Body of pancreas (tissue), 4 donors: ENCODE results near the gene KIAA0825.

Source experiments
- CTCF ChIP-seq, 7 experiments: fragments of 450-650 bp in 4 of 7; fragments of 200-600 bp in 3 of 7; sonication (generic) in 3 of 7; IDR thresholded peaks; one replicate each; pipeline ENCODE4 v1.5.1; 2016 to 2019; ENCODE audit warnings: antibody characterized with exemption in 7 of 7
- POLR2A ChIP-seq, 3 donors: fragments of 450-650 bp; IDR thresholded peaks; one replicate each; pipeline ENCODE4 v1.6.1; 2016; ENCODE audit warnings: antibody characterized with exemption in 3 of 3, mild to moderate bottlenecking in 2 of 3

- TF ChIP-seq POLR2A (IDR thresholded peaks at IDR 0.05) (no peak), CTCF (IDR thresholded peaks at IDR 0.05) (no peak)
These were observed 395.2 kb downstream of the KIAA0825 start for GRCh38 chr5:94223235-94223634.
